Stimulated activated CD8-positive, alpha-beta memory T cell treated with anti-CD3 and anti-CD28 coated beads, Interleukin-2, amount 100 ng/mL, for 48 hours (primary cell): ENCODE data around the gene TMEM95.

Experiments used
- DNase-seq, 2 donors: peaks; one replicate each; pipeline ENCODE4 v3.0.0-alpha.2; 2020; ENCODE audit warnings: low read depth in 2 of 2

Gene TMEM95

GRCh38 chr17:7403977-7404736, 49.2 kb downstream of the TMEM95 start, which contains the start of gene TMEM256:
TSS of gene TMEM256 (minus strand) at chr17:7404097. CDS start at chr17:7404084, 13 bp downstream.
- DNase-seq, result peak; percentile 88 to 93

DNA sequence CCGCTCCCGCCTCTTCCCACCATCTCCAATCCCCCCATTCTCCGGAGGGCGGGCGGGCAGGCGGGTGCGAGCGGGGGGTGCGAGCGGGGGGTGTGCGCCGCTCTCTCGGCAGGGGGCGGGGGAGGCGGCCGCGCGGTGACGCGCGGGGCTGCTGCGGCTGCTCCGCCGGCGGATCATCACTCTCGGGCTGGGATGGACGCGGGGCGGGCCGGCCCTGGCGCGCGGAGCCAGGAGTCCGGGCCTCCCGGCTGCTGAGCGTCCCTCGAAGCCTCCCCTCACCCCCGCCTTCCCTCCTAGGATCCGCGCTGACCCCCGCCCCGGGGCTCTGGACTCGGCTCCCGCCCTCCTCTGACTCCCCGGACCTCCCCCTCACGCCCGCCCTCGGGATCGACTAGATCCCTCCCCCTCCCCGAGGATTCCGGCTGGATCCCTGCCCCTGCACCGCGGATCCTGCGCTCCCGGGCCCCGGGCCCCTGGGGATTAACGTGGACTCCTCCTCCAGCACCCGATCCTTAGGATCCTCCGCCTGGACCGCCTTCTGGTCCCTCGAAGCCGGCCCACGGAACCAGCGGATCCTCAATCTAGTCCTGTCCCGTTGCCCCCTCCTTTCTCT, 49.9 kb downstream of the TMEM95 start:
- peak; percentile 41 to 50 for DNase-seq

- DNase-seq, result no peak
These were observed 50.6 kb downstream of the TMEM95 start for GRCh38 chr17:7405350-7406234.

DNA sequence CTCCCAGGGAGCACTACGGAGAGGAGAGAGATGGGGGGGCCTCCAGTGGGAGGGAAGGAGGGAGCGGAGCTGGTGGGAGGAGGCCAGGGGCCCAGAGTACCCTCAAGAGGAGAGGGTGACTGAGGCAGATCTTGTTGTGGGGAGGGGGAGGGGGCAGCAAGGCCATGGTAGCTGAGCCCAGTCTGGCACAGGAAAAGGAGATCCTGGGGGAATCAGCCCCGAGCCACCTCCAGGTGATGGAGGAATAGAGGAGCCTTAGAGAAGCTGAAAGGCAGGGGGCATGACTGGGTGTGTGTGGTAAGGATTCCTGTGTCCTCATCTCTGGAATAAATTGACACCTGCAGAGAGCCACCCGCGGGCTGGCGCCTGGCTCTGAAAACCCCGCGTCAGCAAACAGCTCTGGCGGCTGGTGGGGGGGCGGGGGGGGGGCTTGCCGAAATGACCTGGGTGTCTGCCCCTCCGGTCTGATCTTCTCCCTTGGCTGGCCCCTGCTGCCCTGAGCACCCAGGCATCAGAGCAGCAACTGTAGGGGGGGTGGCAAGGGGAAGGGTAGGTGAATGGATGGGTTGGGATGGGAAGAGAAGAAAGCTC, 51.4 kb downstream of the TMEM95 start:
- DNase-seq, result no peak
